ENCODE data around the gene PAFAH2. TPM values are rescaled to one million over a fixed set of nuclear protein-coding genes. Genes with fewer than 3 reads are reported as not detected.

PAFAH2 gene
- total and polyA plus RNA-seq, 2 of the 8 experiments (the other 6 are each of a cell fraction or from before 2014, with no cell fraction given): 7.7 to 9.3 TPM

DNA sequence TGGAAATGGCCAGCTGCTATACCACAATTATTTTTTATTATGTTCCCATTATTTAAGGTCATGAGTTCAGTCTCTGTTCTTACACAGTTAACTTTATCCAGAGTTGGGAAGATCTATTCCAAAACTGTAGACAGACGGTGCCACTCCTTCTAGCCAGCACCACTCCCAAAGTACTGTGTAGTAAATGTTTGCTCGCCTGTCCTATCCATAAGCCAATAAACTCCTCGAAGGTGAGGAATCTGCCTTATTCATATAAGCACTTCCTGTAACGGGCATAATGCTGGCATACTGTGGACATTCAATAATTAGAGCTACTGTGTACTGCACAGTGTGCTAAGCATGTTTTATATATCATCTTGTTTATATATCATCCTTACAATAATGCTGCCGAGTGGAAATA is 65.5 kb downstream of the PAFAH2 start (continued):
- TF ChIP-seq RAD21 (IDR thresholded peaks at IDR 0.05 in 1 of 2, conservative IDR thresholded peaks at IDR 0.05 in 1 of 2; ENCODE audit: low read depth in 2 of 2, low read length in 2 of 2) (no peak), SIX5 (IDR thresholded peaks at IDR 0.05; ENCODE audit: low read depth, low read length) (no peak)

Measured in H1 (cell line).